Islet precursor cell (in vitro differentiated cells): Measurements from ENCODE around the gene HAUS5.
A peak's percentile ranks its signal among the peaks of the same experiment; 100 is the strongest.
"Not testable (repeated sequence)": the region's sequence is repeated elsewhere in the genome, so short reads cannot be mapped to it uniquely, and the experiment has no call there.

Experiments
- DNase-seq: peaks from one replicate; pipeline ENCODE4 v3.0.0-alpha.2; 2018

The HAUS5 gene

GRCh38 chr19:35612559-35613321 lies at the start of gene HAUS5:
Gene HAUS5, plus strand, starts transcription at chr19:35612735. Its CDS starts 60 bp downstream, at chr19:35612795.
- DNase-seq: peak; percentile 97

DNA sequence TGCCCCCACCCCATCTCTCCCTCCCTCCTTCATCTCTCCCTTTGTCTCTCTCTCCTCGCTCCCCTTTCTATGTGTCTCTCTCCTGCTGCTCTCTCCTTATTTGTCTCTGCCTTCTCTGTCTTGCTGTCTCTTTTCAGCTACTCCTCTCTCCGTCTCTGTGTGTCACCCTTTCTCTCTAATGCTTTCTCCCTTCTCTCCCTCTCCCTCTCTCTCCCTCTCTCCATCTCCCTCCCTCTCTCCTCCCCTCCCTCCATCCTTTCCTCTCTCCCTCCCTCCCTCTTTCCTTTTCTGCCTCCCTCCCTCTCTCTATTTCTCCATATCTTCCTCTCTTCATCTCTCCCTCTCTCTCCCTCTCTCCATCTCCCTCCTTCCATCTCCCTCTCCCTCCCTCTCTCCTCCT lies 49.8 kb upstream of the HAUS5 start:
- no peak for DNase-seq

- peak; percentile 29 for DNase-seq
These were observed 49.2 kb upstream of the HAUS5 start, which contains the start of gene ATP4A for GRCh38 chr19:35563207-35563829. Gene ATP4A, minus strand, starts transcription at chr19:35563658. Its CDS starts 29 bp downstream, at chr19:35563629.

DNA sequence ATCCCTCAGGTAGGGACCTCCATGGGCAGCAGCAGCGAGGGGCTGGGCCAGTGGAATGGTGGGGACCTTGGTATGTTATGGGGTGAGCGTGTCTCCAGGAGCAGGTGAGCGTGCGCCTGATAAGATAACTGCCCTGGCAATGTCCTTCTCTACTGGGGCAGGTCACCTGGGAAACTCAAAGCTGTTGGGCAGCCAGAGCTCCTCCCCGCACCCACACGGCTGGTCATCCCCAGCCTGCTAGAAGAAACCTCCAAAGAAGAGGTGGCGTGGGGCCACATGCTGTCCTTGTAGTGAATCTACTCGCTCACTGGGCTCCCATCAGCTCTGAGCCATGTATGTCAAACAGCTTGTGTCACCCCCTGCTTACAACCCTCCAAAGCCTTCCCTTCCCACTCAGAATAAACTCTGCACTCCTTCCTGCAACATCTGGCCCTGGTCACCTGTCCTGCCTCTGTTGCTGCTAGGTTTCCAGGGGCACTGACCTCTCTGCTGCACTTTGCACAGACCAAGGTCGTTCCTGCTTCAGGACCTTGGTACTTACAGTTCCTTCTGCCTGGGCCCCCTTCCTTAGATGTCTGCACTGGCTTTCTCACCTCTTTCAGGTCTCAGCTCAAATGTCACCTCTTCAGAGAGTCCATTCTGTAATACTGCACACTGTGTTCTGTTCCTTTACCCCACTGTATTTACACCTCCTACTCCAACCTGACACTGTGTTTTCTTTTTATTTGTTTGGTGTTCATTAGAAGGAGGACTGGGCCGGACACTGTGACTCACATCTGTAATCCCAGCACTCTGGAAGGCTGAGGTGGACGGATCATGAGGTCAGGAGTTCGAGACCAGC lies 47.3 kb upstream of the HAUS5 start:
- DNase-seq: peak; percentile 26

- no peak for DNase-seq
These were observed 45.8 kb upstream of the HAUS5 start for GRCh38 chr19:35566738-35567137.

DNA sequence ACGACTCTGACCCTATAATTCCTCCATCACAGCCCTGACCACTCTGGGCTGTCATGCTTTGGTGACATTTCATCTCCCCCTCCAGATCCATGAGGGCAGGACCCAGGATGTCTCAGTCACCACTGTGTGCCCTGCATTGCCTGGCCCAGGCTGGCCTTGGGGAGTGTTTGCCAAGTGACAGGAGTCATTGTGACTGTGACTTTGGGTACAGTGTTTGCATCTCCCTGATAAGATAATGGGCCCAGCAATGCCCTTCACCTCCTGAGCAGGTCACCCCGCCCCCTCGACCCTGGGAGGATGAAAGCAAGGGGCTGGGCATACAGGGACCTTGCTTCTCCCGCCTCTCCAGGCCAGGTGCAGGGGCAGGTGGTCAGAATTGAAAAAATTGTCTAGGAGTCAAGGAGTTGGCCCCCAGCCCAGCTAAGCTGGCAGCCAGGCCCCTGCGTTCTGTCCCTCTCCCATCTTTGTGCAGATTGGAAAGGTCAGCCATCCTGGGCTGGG lies 43.2 kb upstream of the HAUS5 start:
- no peak for DNase-seq

DNA sequence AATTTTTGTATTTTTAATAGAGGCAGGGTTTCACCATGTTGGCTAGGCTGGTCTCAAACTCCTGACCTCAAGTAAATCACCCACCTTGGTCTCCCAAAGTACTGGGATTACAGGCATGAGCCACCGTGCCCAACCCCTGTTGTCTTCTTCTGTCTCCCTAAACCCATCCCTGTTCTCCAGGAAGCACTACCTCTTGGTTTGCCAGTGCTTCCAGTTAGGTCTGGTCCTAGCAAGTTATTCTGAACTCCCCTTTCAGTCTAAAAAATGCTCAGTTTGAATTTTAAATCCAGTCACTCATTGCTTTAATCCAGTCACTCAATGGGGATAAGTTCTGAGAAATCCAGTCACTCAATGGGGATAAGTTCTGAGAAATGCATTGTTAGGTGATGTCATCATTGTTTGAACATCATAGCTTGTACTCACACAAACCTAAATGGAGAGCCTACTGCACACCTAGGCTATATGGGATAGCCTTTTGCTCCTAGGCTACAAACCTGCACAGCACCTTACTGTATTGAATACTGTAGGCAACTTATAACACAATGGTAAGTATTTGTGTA lies 41.0 kb upstream of the HAUS5 start:
- no peak for DNase-seq

DNA sequence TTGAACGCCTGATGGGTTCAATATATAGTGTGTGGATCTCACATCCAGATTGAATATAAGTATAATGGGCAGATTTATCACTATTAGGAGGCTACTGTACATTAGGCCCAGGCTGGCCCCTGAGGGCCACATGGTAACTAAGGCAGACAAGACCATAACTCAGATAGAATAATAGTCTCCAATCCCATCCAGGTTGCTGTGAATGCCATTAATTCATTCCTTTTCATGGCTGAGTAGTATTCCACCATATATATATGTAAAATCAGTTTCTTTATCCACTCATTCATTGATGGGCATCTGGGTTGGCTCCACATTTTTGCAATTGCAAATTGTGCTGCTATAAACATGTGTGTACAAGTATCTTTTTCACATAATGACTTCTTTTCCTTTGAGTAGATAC lies 34.6 kb upstream of the HAUS5 start:
- DNase-seq: no peak

GRCh38 chr19:35578707-35579106 lies 33.8 kb upstream of the HAUS5 start:
- DNase-seq: no peak

DNA sequence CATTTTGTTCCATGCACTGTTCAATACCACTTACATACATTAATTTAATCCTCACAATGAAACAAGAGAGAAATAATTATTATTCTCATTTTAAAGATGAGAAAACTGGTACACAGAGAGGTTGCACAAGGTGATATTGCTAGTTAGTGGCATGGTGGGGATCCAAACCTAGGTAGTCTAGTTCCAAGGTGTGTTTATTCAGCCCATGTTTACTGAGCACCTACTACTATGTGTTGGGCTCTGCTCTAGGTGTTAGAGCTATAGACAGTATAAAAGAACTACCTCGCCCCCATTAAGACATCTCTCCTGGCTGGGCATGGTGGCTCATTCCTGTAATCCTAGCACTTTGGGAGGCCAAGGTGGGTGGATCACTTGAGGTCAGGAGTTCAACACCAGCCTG lies 29.8 kb upstream of the HAUS5 start:
- DNase-seq: no peak

GRCh38 chr19:35585848-35586247 lies 26.7 kb upstream of the HAUS5 start, which contains the start of gene PMIS2:
Gene PMIS2, plus strand, starts transcription at chr19:35586173. Its CDS starts 87 bp downstream, at chr19:35586260.
- no peak for DNase-seq

- no peak for DNase-seq
These were observed 25.2 kb upstream of the HAUS5 start for GRCh38 chr19:35587321-35587720.

GRCh38 chr19:35590875-35591274 lies 21.7 kb upstream of the HAUS5 start:
- DNase-seq: no peak

GRCh38 chr19:35592226-35592625 lies 20.3 kb upstream of the HAUS5 start:
- no peak for DNase-seq

- not testable (repeated sequence) for DNase-seq
These were observed 17.5 kb upstream of the HAUS5 start for GRCh38 chr19:35595026-35595425.

DNA sequence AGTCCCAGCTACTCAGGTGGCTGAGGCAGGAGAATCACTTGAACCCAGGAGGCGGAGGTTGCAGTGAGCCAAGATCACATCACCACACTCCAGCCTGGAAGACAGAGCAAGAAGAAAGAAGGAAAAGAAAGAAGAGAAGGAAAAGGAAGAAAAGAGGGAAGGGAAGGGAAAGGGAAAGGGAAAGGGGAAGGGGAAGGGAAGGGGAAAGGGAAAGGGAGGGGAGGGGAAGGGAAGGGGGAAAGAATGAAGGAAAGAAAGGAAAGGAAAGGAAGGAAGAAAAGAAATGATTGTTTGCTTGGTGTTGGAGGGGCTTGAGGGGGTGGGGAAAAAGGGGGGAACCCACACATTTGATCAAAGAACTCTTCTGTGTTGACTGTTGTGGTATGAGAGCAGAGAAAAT lies 16.6 kb upstream of the HAUS5 start:
- no peak for DNase-seq

GRCh38 chr19:35596366-35596999 lies 16.1 kb upstream of the HAUS5 start:
- DNase-seq: no peak

- no peak for DNase-seq
These were observed 10.6 kb upstream of the HAUS5 start for GRCh38 chr19:35601971-35602370.

- not testable (repeated sequence) for DNase-seq
These were observed 8.1 kb upstream of the HAUS5 start for GRCh38 chr19:35604436-35604835.

DNA sequence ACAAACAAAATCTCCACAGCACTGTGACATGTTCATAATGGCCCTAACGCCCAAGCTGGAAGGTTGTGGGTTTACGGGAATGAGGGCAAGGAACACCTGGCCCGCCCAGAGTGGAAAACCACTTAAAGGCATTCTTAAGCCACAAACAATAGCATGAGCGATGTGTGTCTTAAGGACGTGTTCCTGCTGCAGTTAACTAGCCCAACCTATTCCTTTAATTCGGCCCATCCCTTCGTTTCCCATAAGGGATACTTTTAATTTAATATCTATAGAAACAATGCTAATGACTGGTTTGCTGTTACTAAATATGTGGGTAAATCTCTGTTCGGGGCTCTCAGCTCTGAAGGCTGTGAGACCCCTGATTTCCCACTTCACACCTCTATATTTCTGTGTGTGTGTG lies 5.4 kb upstream of the HAUS5 start:
- DNase-seq: not testable (repeated sequence)

DNA sequence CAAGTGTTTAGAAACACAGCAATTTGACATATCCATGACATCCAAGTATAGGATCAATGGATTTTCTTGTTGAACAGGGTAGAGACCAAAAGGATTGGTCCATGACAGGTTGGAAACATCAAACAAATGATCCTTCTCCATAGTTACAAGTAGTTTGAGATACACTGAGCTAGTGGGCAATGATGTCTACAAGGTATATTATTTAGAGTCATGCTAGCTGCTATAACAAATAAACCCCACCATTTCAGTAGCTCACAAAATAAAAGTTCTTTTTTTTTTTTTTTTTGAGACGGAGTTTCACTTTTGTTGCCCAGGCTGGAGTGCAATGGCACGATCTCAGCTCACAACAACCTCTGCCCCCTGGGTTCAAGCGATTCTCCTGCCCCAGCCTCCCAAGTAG lies 4.9 kb upstream of the HAUS5 start:
- no peak for DNase-seq

GRCh38 chr19:35608251-35608650 lies 4.3 kb upstream of the HAUS5 start:
- DNase-seq: no peak
